ENCODE results near the gene PABPN1L.

The PABPN1L gene

GRCh38 chr16:88901718-88902337 lies 35.4 kb upstream of the PABPN1L start:
- DNase-seq (ENCODE audit: low read depth, low spot score), result no peak
- in situ Hi-C loops (cut with HindIII; ENCODE audit: low sequenced_read_pairs), result no loop called here
- no peak for TF ChIP-seq CTCF (IDR thresholded peaks at IDR 0.05; ENCODE audit: low read depth, low read length)
- no peak overlapping the region for H3K4me3 ChIP-seq (ENCODE audit: low read depth, low read length)

- in situ Hi-C loops (cut with HindIII; ENCODE audit: low sequenced_read_pairs), result no loop called here
- H3K4me3 ChIP-seq (ENCODE audit: low read depth, low read length), result no peak overlapping the region
Observed at GRCh38 chr16:88900662-88901052, 34.2 kb upstream of the PABPN1L start.

GRCh38 chr16:88899901-88900661 lies 33.6 kb upstream of the PABPN1L start:
- TF ChIP-seq CTCF (IDR thresholded peaks at IDR 0.05; ENCODE audit: low read depth, low read length), result no peak
- no peak for DNase-seq (ENCODE audit: low read depth, low spot score)
- H3K4me3 ChIP-seq (ENCODE audit: low read depth, low read length), result no peak overlapping the region
- in situ Hi-C loops (cut with HindIII; ENCODE audit: low sequenced_read_pairs), result no loop called here

More at GRCh38 chr16:88900662-88901052, 34.2 kb upstream of the PABPN1L start:
- TF ChIP-seq CTCF (IDR thresholded peaks at IDR 0.05; ENCODE audit: low read depth, low read length), result no peak
- no peak for DNase-seq (ENCODE audit: low read depth, low spot score)

GRCh38 chr16:88897696-88898425 lies 31.4 kb upstream of the PABPN1L start:
- in situ Hi-C loops (cut with HindIII; ENCODE audit: low sequenced_read_pairs), result no loop called here

GRCh38 chr16:88896238-88897070 lies 30.0 kb upstream of the PABPN1L start:
- in situ Hi-C loops (cut with HindIII; ENCODE audit: low sequenced_read_pairs), result no loop called here
- no peak for DNase-seq (ENCODE audit: low read depth, low spot score)
- TF ChIP-seq CTCF (IDR thresholded peaks at IDR 0.05; ENCODE audit: low read depth, low read length), result no peak
- no peak overlapping the region for H3K4me3 ChIP-seq (ENCODE audit: low read depth, low read length)

More at GRCh38 chr16:88897696-88898425, 31.4 kb upstream of the PABPN1L start:
- no peak for TF ChIP-seq CTCF (IDR thresholded peaks at IDR 0.05; ENCODE audit: low read depth, low read length)
- no peak for DNase-seq (ENCODE audit: low read depth, low spot score)
- H3K4me3 ChIP-seq (ENCODE audit: low read depth, low read length), result no peak overlapping the region

GRCh38 chr16:88895335-88895734 lies 28.9 kb upstream of the PABPN1L start:
- no peak for DNase-seq (ENCODE audit: low read depth, low spot score)
- in situ Hi-C loops (cut with HindIII; ENCODE audit: low sequenced_read_pairs), result no loop called here
- TF ChIP-seq CTCF (IDR thresholded peaks at IDR 0.05; ENCODE audit: low read depth, low read length), result no peak
- no peak overlapping the region for H3K4me3 ChIP-seq (ENCODE audit: low read depth, low read length)
